Stimulated activated naive CD8-positive, alpha-beta T cell treated with anti-CD3 and anti-CD28 coated beads, Interleukin-15, Interleukin-2, amounts not matched to agents 100 ng/mL and 50 ng/mL, for 24 hours (primary cell): ENCODE results near the gene MGAT1.
"Not testable (repeated sequence)": the region's sequence is repeated elsewhere in the genome, so short reads cannot be mapped to it uniquely, and the experiment has no call there.

Experiments used
- H3K27ac Mint-ChIP-seq: one replicate; pipeline ENCODE4 v1.8.0; 2021; ENCODE audit warnings: mild to moderate bottlenecking, mixed read lengths
- H3K27me3 Mint-ChIP-seq: one replicate; pipeline ENCODE4 v1.8.0; 2021; ENCODE audit warnings: mixed read lengths
- H3K36me3 Mint-ChIP-seq: one replicate; pipeline ENCODE4 v1.8.0; 2021; ENCODE audit warnings: low read depth, mixed read lengths
- H3K4me1 Mint-ChIP-seq: one replicate; pipeline ENCODE4 v1.8.0; 2021; ENCODE audit warnings: low read depth, mixed read lengths
- H3K4me3 Mint-ChIP-seq: one replicate; pipeline ENCODE4 v1.8.0; 2021; ENCODE audit warnings: mild to moderate bottlenecking, mixed read lengths
- H3K9me3 Mint-ChIP-seq: one replicate; pipeline ENCODE4 v1.8.0; 2021; ENCODE audit warnings: mixed read lengths

Gene MGAT1

GRCh38 chr5:180744253-180744652 lies 58.4 kb downstream of the MGAT1 start:
- H3K4me3 Mint-ChIP-seq: no peak overlapping the region
- no peak overlapping the region for H3K27ac Mint-ChIP-seq
- H3K27me3 Mint-ChIP-seq: peaks cover 14% of the 10 kb centered on the region
- H3K9me3 Mint-ChIP-seq: no peaks in the 10 kb centered on the region
- no peaks in the 10 kb centered on the region for H3K4me1 Mint-ChIP-seq
- H3K36me3 Mint-ChIP-seq: no peaks in the 10 kb centered on the region

- H3K27me3 Mint-ChIP-seq: peaks cover 23% of the 10 kb centered on the region
- no peaks in the 10 kb centered on the region for H3K36me3 Mint-ChIP-seq
- no peak overlapping the region for H3K4me3 Mint-ChIP-seq
- no peaks in the 10 kb centered on the region for H3K9me3 Mint-ChIP-seq
- no peaks in the 10 kb centered on the region for H3K4me1 Mint-ChIP-seq
- H3K27ac Mint-ChIP-seq: no peak overlapping the region
Observed at GRCh38 chr5:180742727-180743126, 59.9 kb downstream of the MGAT1 start.

- not testable (repeated sequence) for H3K36me3 Mint-ChIP-seq, H3K4me3 Mint-ChIP-seq
- peaks cover 29% of the 10 kb centered on the region for H3K27me3 Mint-ChIP-seq
Observed at GRCh38 chr5:180740953-180741352, 61.7 kb downstream of the MGAT1 start.

DNA sequence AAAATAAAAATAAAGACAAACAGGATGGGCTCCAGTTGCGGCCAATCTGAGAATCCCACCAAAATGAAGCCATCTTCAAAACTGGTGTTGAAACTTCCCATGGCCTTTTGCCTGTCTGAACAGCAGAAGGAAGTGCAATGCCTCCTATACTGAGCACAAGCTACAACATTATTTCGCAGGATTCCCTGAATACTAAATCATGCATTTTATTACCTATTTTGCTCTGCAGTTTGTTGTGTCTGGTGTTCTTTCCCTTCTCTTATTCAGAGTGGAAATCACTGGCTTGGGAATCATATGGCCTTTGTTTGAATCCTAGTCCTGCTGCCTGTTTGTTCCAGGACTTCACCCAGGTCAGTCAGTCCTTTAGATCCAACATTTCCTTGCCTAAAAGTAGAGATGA lies 62.6 kb downstream of the MGAT1 start, which contains the start of gene OR2Y1:
TSS of gene OR2Y1 (minus strand) at position 101 of the 400 bp plus-strand sequence. CDS start at position 101, 0 bp downstream.
- Mint-ChIP-seq H3K9me3 (no peaks in the 10 kb centered on the region), H3K4me1 (no peaks in the 10 kb centered on the region), H3K27ac (no peak within 1 kb of the TSS), H3K4me3 (no peak within 1 kb of the TSS), H3K36me3 (no peaks in the 10 kb centered on the region), H3K27me3 (peaks cover 29% of the 10 kb centered on the region)

More at GRCh38 chr5:180740953-180741352, 61.7 kb downstream of the MGAT1 start:
- not testable (repeated sequence) for H3K4me1 Mint-ChIP-seq, H3K27ac Mint-ChIP-seq, H3K9me3 Mint-ChIP-seq

- Mint-ChIP-seq H3K9me3 (no peaks in the 10 kb centered on the region), H3K4me1 (no peaks in the 10 kb centered on the region), H3K27me3 (peaks cover 29% of the 10 kb centered on the region), H3K4me3 (no peak overlapping the region), H3K27ac (no peak overlapping the region), H3K36me3 (no peaks in the 10 kb centered on the region)
Observed at GRCh38 chr5:180739271-180739670, 63.3 kb downstream of the MGAT1 start.

GRCh38 chr5:180736536-180736935 lies 66.1 kb downstream of the MGAT1 start:
- Mint-ChIP-seq H3K9me3 (no peaks in the 10 kb centered on the region), H3K4me1 (no peaks in the 10 kb centered on the region), H3K4me3 (no peak overlapping the region), H3K27ac (no peak overlapping the region), H3K36me3 (no peaks in the 10 kb centered on the region), H3K27me3 (peaks cover 29% of the 10 kb centered on the region)
